ENCODE results near the gene SOX12. TPM values are rescaled to one million over a fixed set of nuclear protein-coding genes. Genes with fewer than 3 reads are reported as not detected.

The SOX12 gene
- 6.0 and 6.8 TPM in 2 replicates for total RNA-seq

GRCh38 chr20:325045-325888 is at the start of gene SOX12:
TSS of gene SOX12 (plus strand) at chr20:325552. CDS start at chr20:325925, 373 bp downstream.
- no peak for TF ChIP-seq CTCF (IDR thresholded peaks at IDR 0.05; ENCODE audit: insufficient read depth, low read depth, low read length)
- H3K4me3 ChIP-seq (ENCODE audit: low read depth, low read length) = peak within 1 kb of the TSS; percentile 83
- DNase-seq (ENCODE audit: low read depth) = peak; percentile 94

GRCh38 chr20:275791-276190 is 49.6 kb upstream of the SOX12 start:
- TF ChIP-seq CTCF (IDR thresholded peaks at IDR 0.05; ENCODE audit: insufficient read depth, low read depth, low read length) = no peak
- DNase-seq (ENCODE audit: low read depth) = no peak
- H3K4me3 ChIP-seq (ENCODE audit: low read depth, low read length) = no peak overlapping the region

GRCh38 chr20:276620-277495 is 48.5 kb upstream of the SOX12 start:
- DNase-seq (ENCODE audit: low read depth) = no peak
- H3K4me3 ChIP-seq (ENCODE audit: low read depth, low read length) = no peak overlapping the region
- TF ChIP-seq CTCF (IDR thresholded peaks at IDR 0.05; ENCODE audit: insufficient read depth, low read depth, low read length) = no peak

GRCh38 chr20:277496-277781 is 47.9 kb upstream of the SOX12 start:
- no peak for DNase-seq (ENCODE audit: low read depth)
- H3K4me3 ChIP-seq (ENCODE audit: low read depth, low read length) = no peak overlapping the region
- no peak for TF ChIP-seq CTCF (IDR thresholded peaks at IDR 0.05; ENCODE audit: insufficient read depth, low read depth, low read length)

GRCh38 chr20:278181-278580 is 47.2 kb upstream of the SOX12 start:
- no peak for DNase-seq (ENCODE audit: low read depth)
- H3K4me3 ChIP-seq (ENCODE audit: low read depth, low read length) = no peak overlapping the region
- TF ChIP-seq CTCF (IDR thresholded peaks at IDR 0.05; ENCODE audit: insufficient read depth, low read depth, low read length) = no peak

GRCh38 chr20:278607-279571 is 46.5 kb upstream of the SOX12 start:
- no peak overlapping the region for H3K4me3 ChIP-seq (ENCODE audit: low read depth, low read length)
- peak; percentile 12 for TF ChIP-seq CTCF (IDR thresholded peaks at IDR 0.05; ENCODE audit: insufficient read depth, low read depth, low read length)
- no peak for DNase-seq (ENCODE audit: low read depth)

All from fibroblast of villous mesenchyme (primary cell).